ENCODE measurements around the gene IGHMBP2. TPM values are rescaled to one million over a fixed set of nuclear protein-coding genes. Genes with fewer than 3 reads are reported as not detected.
A peak's percentile ranks its signal among the peaks of the same experiment; 100 is the strongest.

Gene IGHMBP2
- total and polyA plus RNA-seq, 8 donors, result 8.5 to 41.3 (median 12.4) TPM

- H3K4me3 ChIP-seq, result no peak overlapping the region
- FAIRE-seq (no peak), ATAC-seq (no peak), DNase-seq (peak in 1 of 6 donors; percentile 44)
- H3K9me3 ChIP-seq, result no peaks in the 10 kb centered on the region
- peaks cover 3 to 18% (median 12%) of the 10 kb centered on the region in 3 donors for H3K36me3 ChIP-seq
- H3K27me3 ChIP-seq, result no peaks in the 10 kb centered on the region
- no peaks in the 10 kb centered on the region for H3K4me1 ChIP-seq
- no peak overlapping the region for H3K27ac ChIP-seq
- TF ChIP-seq CTCF (IDR thresholded peaks at IDR 0.05), result no peak
- intact Hi-C loops (cut with DNase I), result no loop called here
- 81 to 85% methylated on average over 18 of the region's 18 CpGs for WGBS, 2 donors
Observed at GRCh38 chr11:68941324-68942094, 37.8 kb downstream of the IGHMBP2 start.

- H3K9me3 ChIP-seq, result no peaks in the 10 kb centered on the region
- no peak for ATAC-seq
- peaks cover 0 to 11% (median 6%) of the 10 kb centered on the region in 3 donors for H3K36me3 ChIP-seq
- no peak for TF ChIP-seq CTCF (IDR thresholded peaks at IDR 0.05)
- peak in 1 of 6 donors; percentile 30 for DNase-seq
- WGBS, 2 donors, result 68 to 73% methylated on average over 11 of the region's 11 CpGs
- intact Hi-C loops (cut with DNase I), result no loop called here
- no peak overlapping the region for H3K4me3 ChIP-seq
- H3K27me3 ChIP-seq, result no peaks in the 10 kb centered on the region
- H3K4me1 ChIP-seq, result no peaks in the 10 kb centered on the region
- no peak for FAIRE-seq
- no peak overlapping the region for H3K27ac ChIP-seq
Observed at GRCh38 chr11:68942095-68942620, 38.5 kb downstream of the IGHMBP2 start.

DNA sequence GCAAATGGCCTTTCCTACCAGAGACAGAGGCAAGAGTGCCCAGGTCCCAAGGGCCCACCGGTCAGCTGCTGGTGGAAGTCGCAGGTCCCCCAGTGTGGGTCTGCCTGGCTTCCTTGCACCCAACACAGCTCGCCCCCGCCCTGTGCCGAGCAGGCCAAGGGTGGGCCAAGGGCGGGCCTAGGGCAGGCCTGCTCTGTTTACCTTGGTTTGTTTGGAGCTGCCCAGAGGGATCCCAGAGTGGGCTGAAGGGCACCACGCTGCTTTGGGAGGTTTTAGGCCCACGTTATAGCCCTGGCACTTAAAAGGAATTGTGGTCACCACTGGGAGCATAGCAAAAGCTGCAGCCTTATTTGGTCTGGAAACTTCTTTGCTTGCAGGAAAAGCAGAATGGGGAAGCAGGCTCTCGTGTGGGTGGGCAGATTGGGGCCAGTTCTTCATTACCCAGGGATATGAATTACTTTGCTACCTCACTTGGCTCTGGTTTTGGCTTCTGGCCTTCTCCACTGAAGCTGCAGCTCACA is 39.1 kb downstream of the IGHMBP2 start:
- Histone ChIP-seq H3K36me3 (peaks cover 0 to 5% (median under 1%) of the 10 kb centered on the region in 3 donors), H3K9me3 (no peaks in the 10 kb centered on the region), H3K4me1 (no peaks in the 10 kb centered on the region), H3K4me3 (no peak overlapping the region), H3K27ac (no peak overlapping the region), H3K27me3 (no peaks in the 10 kb centered on the region)
- ATAC-seq (peak in 1 of 4 donors; percentile 38), DNase-seq (peak in 1 of 6 donors; percentile 37), FAIRE-seq (no peak)
- intact Hi-C loops (cut with DNase I), result no loop called here
- TF ChIP-seq CTCF (IDR thresholded peaks at IDR 0.05), result no peak
- 68 to 83% methylated on average over 9 of the region's 9 CpGs for WGBS, 2 donors

DNA sequence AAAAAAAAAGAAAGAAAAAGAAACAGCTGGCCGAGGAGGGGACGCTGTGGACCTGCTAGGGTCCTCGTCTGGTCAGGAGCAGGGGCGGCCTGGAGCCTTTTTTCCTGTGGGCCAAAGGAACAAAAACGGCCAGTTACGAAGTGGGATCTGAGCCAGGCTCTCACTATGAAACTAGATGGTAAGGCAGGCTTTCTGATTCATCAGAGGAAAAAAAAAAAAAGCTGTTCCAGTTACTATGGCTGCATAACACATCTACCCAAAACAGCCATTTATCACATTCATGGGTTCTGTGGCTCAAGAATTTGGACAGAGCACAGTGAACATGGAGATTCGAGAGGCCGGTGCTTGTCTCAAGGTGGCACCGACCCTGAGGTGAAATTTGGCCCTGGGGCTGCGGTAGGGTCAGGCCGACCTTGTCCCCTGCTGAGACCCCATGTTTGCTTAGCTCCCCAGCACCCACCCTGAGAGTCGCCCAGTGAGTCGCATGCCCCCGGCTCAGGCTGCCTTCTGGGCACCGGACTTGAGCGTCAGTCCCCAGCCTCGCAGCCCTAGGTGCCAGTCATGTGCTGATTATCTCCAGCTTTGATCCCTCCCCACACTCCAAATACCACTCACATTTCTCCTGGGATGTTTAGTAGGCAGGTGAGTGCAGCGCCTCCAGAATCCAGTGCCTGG is 42.9 kb downstream of the IGHMBP2 start:
- no peaks in the 10 kb centered on the region for H3K4me1 ChIP-seq
- no peaks in the 10 kb centered on the region for H3K36me3 ChIP-seq
- H3K27ac ChIP-seq, result peak overlapping the region in 3 of 4 donors; percentile 22 to 60 (median 48)
- intact Hi-C loops (cut with DNase I), result no loop called here
- no peaks in the 10 kb centered on the region for H3K27me3 ChIP-seq
- DNase-seq (peak in 2 of 6 donors; percentile 33 to 38), ATAC-seq (peak; percentile 59 to 81 (median 78)), FAIRE-seq (no peak)
- 26 to 30% methylated on average over 18 of the region's 18 CpGs for WGBS, 2 donors
- no peaks in the 10 kb centered on the region for H3K9me3 ChIP-seq
- H3K4me3 ChIP-seq, result no peak overlapping the region
- TF ChIP-seq CTCF (IDR thresholded peaks at IDR 0.05), result no peak

Measured in pancreas (tissue), 10 donors.